Gastrocnemius medialis (tissue), 4 donors: ENCODE data around the gene OPCML. TPM values are rescaled to one million over a fixed set of nuclear protein-coding genes. Genes with fewer than 3 reads are reported as not detected.

Experiments used
- ATAC-seq, 2 donors: fragments of 150-250 bp; one replicate each; pipeline ENCODE4 v1.9.1; 2016
- DNase-seq, 2 donors: peaks; one replicate each; pipeline ENCODE4 v3.0.0-alpha.2; 2019
- H3K27ac ChIP-seq, 4 donors: fragments of 200-600 bp; sonication (generic); 1 replicate in 1 of 4; 2 replicates in 3 of 4; pipeline ENCODE4 v1.5.1; 2016 to 2018; ENCODE audit warnings: mild to moderate bottlenecking in 2 of 4, moderate library complexity in 1 of 4
- H3K27me3 ChIP-seq, 3 donors: fragments of 200-600 bp; sonication (generic) in 2 of 3; 1 replicate in 1 of 3; 2 replicates in 2 of 3; pipeline versions ENCODE4 v1.5.1 to v1.6.0; 2016 to 2019; ENCODE audit warnings: mild to moderate bottlenecking in 1 of 3, moderate library complexity in 1 of 3
- H3K36me3 ChIP-seq, 2 donors: fragments of 200-600 bp; sonication (generic) in 1 of 2; one replicate each; pipeline ENCODE4 v1.5.1; 2017 to 2018
- H3K4me1 ChIP-seq, 2 donors: fragments of 200-600 bp; sonication (generic) in 1 of 2; one replicate each; pipeline ENCODE4 v1.5.1; 2016 to 2017; ENCODE audit warnings: mild to moderate bottlenecking in 2 of 2
- H3K4me3 ChIP-seq, 4 donors: fragments of 200-600 bp; sonication (generic) in 3 of 4; 1 replicate in 1 of 4; 2 replicates in 3 of 4; pipeline ENCODE4 v1.5.1; 2016 to 2019; ENCODE audit warnings: mild to moderate bottlenecking in 2 of 4
- H3K9me3 ChIP-seq, 3 donors: fragments of 200-600 bp; sonication (generic) in 2 of 3; 1 replicate in 1 of 3; 2 replicates in 2 of 3; pipeline ENCODE4 v1.5.1; 2016 to 2019
- CTCF ChIP-seq, 5 experiments: fragments of 450-650 bp in 3 of 5; fragments of 200-600 bp in 2 of 5; sonication (generic) in 2 of 5; IDR thresholded peaks in 4 of 5; conservative IDR thresholded peaks in 1 of 5; 1 replicate in 4 of 5; 2 replicates in 1 of 5; pipeline ENCODE4 v1.5.1; 2016 to 2019; ENCODE audit warnings: antibody characterized with exemption in 5 of 5, mild to moderate bottlenecking in 3 of 5, moderate library complexity in 3 of 5
- POLR2A ChIP-seq, 2 donors: fragments of 450-650 bp; IDR thresholded peaks; one replicate each; pipeline ENCODE4 v1.6.1; 2017; ENCODE audit warnings: antibody characterized with exemption in 2 of 2, mild to moderate bottlenecking in 2 of 2, moderate library complexity in 2 of 2
- in situ Hi-C, 4 donors: fragments of 200-750 bp; cut with MboI; loops; one replicate each; pipeline versions ENCODE4 v1.15.0 to v1.8.0; 2017; ENCODE audit warnings: low sequenced_read_pairs in 4 of 4
- intact Hi-C: fragments of 100-400 bp; cut with DNase I; formaldehyde crosslinking; loops from one replicate; pipeline ENCODE4 v1.15.1; 2023; ENCODE audit warnings: low total_unique reads
- total RNA-seq, 4 donors: library from RNA; depleted of rRNA; stranded (reverse); fragments of >200 nt; gene quantifications; one replicate each; pipeline versions ENCODE4 v1.1.0 to v1.2.3, GENCODE V29; 2016

The OPCML gene
- total RNA-seq, 4 donors from 2014 or later: not detected

DNA sequence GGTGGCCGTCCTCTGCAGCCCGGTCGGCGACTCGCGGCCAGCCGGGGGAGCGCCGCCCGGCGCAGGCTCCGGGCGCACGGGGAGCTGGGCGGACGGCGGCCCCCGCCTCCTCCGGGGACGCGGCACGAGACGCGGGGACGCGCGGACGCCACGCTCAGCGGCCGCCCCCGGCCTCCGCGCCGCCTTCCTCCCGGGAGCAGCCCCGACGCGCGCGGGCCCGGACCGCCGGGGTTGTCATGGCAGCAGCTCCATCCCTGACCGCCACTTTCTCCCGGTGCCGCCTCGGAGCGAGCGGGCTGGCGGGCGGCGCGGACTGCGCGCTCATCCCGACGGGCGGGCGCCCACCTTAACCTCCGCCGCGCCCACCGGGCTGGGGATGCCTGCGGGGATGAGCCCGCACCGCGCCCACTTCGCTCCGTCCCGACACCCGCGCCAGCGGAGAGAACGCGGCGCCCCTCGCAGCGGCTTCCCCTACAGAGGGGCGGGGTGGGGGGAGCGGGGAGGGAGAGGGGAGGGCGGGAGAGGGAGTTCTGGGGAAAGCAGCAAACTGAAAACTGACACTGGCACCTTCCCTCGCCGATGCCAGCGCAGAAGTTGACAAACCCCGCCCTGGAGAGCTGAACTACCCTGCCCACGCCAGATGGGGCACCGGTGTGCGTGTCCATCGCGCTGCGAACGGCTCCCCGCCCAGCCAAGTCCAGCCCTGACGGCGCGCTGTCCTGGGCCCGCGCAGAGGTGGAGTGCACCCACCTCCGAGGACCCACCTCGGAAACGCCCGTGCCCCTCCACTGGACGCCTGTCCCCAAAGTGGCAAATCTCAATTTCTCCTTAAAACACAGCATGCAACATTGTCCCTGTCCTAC is 588.4 kb downstream of the OPCML start:
- in situ Hi-C loops: no loop called here
- no peak for TF ChIP-seq POLR2A (IDR thresholded peaks at IDR 0.05)
- no peak for TF ChIP-seq CTCF (IDR thresholded peaks at IDR 0.05 in 4 of 5, conservative IDR thresholded peaks at IDR 0.05 in 1 of 5)

DNA sequence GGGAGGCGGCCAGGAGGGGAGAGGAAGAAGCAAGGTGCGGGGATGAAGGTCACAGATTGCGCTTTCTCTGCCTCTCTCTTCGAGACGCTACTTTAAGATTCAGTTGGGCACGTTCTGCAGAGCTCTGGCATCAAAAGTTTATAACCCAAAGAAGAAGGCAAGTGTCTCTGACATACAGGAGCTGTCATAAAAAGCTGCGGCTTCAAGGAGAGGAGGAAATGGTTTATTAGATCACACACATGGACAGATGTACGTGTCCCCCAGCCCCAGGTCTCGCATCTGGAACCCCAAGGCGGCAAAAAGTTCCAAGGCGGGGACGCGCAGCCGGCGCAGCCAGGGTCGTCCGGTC is 589.0 kb downstream of the OPCML start:
- Histone ChIP-seq H3K4me1 (no peaks in the 10 kb centered on the region), H3K4me3 (no peak overlapping the region), H3K27me3 (peaks cover 0 to 22% (median 11%) of the 10 kb centered on the region in 3 donors), H3K36me3 (no peaks in the 10 kb centered on the region), H3K9me3 (no peaks in the 10 kb centered on the region), H3K27ac (no peak overlapping the region)
- intact Hi-C loops: no loop called here
- in situ Hi-C loops: no loop called here
- ATAC-seq: no peak
- TF ChIP-seq CTCF (IDR thresholded peaks at IDR 0.05 in 4 of 5, conservative IDR thresholded peaks at IDR 0.05 in 1 of 5) (no peak), POLR2A (IDR thresholded peaks at IDR 0.05) (no peak)
- no peak for DNase-seq

More for the DNA sequence above, 588.4 kb downstream of the OPCML start:
- intact Hi-C loops: no loop called here
- DNase-seq (no peak), ATAC-seq (no peak)
- no peak overlapping the region for H3K27ac ChIP-seq
- H3K4me1 ChIP-seq: no peaks in the 10 kb centered on the region
- no peaks in the 10 kb centered on the region for H3K36me3 ChIP-seq
- peaks cover 0 to 22% (median 11%) of the 10 kb centered on the region in 3 donors for H3K27me3 ChIP-seq
- peak overlapping the region in 2 of 4 donors; percentile 9 to 11 for H3K4me3 ChIP-seq
- no peaks in the 10 kb centered on the region for H3K9me3 ChIP-seq

GRCh38 chr11:132942611-132943356 is 589.5 kb downstream of the OPCML start:
- no peaks in the 10 kb centered on the region for H3K9me3 ChIP-seq
- no peak overlapping the region for H3K27ac ChIP-seq
- intact Hi-C loops: no loop called here
- H3K4me1 ChIP-seq: no peaks in the 10 kb centered on the region
- no peak for ATAC-seq
- TF ChIP-seq CTCF (IDR thresholded peaks at IDR 0.05 in 4 of 5, conservative IDR thresholded peaks at IDR 0.05 in 1 of 5): no peak
- no peak for TF ChIP-seq POLR2A (IDR thresholded peaks at IDR 0.05)
- in situ Hi-C loops: no loop called here
- H3K36me3 ChIP-seq: no peaks in the 10 kb centered on the region
- peaks cover 0 to 22% (median 11%) of the 10 kb centered on the region in 3 donors for H3K27me3 ChIP-seq
- H3K4me3 ChIP-seq: no peak overlapping the region
- no peak for DNase-seq

GRCh38 chr11:132941761-132942160 is 590.5 kb downstream of the OPCML start:
- intact Hi-C loops (no loop called here), in situ Hi-C loops (no loop called here)
- ATAC-seq: no peak
- no peaks in the 10 kb centered on the region for H3K36me3 ChIP-seq
- TF ChIP-seq CTCF (IDR thresholded peaks at IDR 0.05 in 4 of 5, conservative IDR thresholded peaks at IDR 0.05 in 1 of 5) (no peak), POLR2A (IDR thresholded peaks at IDR 0.05) (no peak)
- no peak overlapping the region for H3K27ac ChIP-seq
- H3K9me3 ChIP-seq: no peaks in the 10 kb centered on the region
- H3K4me1 ChIP-seq: no peaks in the 10 kb centered on the region
- H3K4me3 ChIP-seq: no peak overlapping the region
- H3K27me3 ChIP-seq: peaks cover 0 to 22% (median 11%) of the 10 kb centered on the region in 3 donors
- no peak for DNase-seq
